Hepatocyte (in vitro differentiated cells): ENCODE data around the gene PTPRD.

Experiments used
- EZH2 ChIP-seq: fragments of 200-600 bp; sonication (generic); IDR thresholded peaks from 2 replicates; pipeline ENCODE4 v1.6.1; 2016; ENCODE audit warnings: antibody characterized with exemption, mild to moderate bottlenecking, borderline replicate concordance
- TF ChIP-seq, protein P1 (sequence below): fragments of 200-600 bp; sonication (generic); IDR thresholded peaks from 2 replicates; pipeline ENCODE4 v1.5.1; 2016; ENCODE audit warnings: antibody characterized with exemption, mild to moderate bottlenecking; ENCODE audit not compliant: poor library complexity

DNA sequence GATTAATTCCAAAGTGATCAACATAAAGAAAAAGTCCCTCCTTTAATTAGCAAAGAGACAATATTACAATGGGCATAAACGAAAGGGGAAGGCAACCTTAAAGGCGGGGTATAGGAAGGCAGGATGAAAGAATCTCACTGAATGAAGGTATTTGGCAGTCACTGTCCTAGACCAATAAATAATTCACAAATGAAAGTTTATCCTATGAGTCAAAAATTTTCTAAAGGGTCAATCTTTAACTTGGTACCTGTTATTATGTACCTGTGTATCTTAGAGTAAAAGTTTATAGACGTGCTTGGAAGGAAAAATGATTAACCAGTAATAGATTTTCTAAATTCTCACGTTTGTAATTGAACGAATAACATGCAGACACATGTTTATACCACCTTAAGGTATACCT lies 1867.5 kb downstream of the PTPRD start:
- TF ChIP-seq, protein P1, sequence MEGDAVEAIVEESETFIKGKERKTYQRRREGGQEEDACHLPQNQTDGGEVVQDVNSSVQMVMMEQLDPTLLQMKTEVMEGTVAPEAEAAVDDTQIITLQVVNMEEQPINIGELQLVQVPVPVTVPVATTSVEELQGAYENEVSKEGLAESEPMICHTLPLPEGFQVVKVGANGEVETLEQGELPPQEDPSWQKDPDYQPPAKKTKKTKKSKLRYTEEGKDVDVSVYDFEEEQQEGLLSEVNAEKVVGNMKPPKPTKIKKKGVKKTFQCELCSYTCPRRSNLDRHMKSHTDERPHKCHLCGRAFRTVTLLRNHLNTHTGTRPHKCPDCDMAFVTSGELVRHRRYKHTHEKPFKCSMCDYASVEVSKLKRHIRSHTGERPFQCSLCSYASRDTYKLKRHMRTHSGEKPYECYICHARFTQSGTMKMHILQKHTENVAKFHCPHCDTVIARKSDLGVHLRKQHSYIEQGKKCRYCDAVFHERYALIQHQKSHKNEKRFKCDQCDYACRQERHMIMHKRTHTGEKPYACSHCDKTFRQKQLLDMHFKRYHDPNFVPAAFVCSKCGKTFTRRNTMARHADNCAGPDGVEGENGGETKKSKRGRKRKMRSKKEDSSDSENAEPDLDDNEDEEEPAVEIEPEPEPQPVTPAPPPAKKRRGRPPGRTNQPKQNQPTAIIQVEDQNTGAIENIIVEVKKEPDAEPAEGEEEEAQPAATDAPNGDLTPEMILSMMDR, result no peak
- TF ChIP-seq EZH2, result no peak
